GM12874 (cell line): Measurements from ENCODE around the gene GTPBP3.

Source experiments
- CTCF ChIP-seq: IDR thresholded peaks from 2 replicates; pipeline ENCODE4 v1.5.1; 2011; ENCODE audit warnings: low read depth, mild to moderate bottlenecking, control low read depth, low read length, moderate library complexity; ENCODE audit not compliant: insufficient read depth

Gene GTPBP3

GRCh38 chr19:17305517-17306284 is 31.7 kb upstream of the GTPBP3 start, which contains the start of gene MRPL34:
Gene MRPL34 (plus strand): TSS chr19:17305872. CDS start chr19:17305893, 21 bp downstream.
- peak; percentile 87 for TF ChIP-seq CTCF

GRCh38 chr19:17306285-17306714 is 31.1 kb upstream of the GTPBP3 start:
- no peak for TF ChIP-seq CTCF

- TF ChIP-seq CTCF: no peak
These were observed 29.4 kb upstream of the GTPBP3 start for GRCh38 chr19:17307876-17308377.

- no peak for TF ChIP-seq CTCF
These were observed 28.0 kb upstream of the GTPBP3 start, which contains the start of gene DDA1 for GRCh38 chr19:17309198-17309964. Gene DDA1 (plus strand): TSS chr19:17309563. CDS start chr19:17309655, 92 bp downstream.

- TF ChIP-seq CTCF: no peak
These were observed 27.3 kb upstream of the GTPBP3 start for GRCh38 chr19:17309965-17310461.

- no peak for TF ChIP-seq CTCF
These were observed 25.7 kb upstream of the GTPBP3 start for GRCh38 chr19:17311455-17312188.
